Erythroblast (primary cell): ENCODE data around the gene PRSS53.

Experiments
- GATA1 ChIP-seq: IDR thresholded peaks from 2 replicates; pipeline ENCODE4 v1.6.1; 2011; ENCODE audit warnings: low read depth, mild to moderate bottlenecking, control low read depth, low read length, moderate library complexity
- POLR2A ChIP-seq: IDR thresholded peaks from 2 replicates; pipeline ENCODE4 v1.6.1; 2011; ENCODE audit warnings: mild to moderate bottlenecking, low read length

- no peak for TF ChIP-seq POLR2A
- no peak for TF ChIP-seq GATA1
These were observed 12.4 kb downstream of the PRSS53 start for GRCh38 chr16:31076319-31076718.
